ENCODE data around the gene KRT2.

The KRT2 gene

DNA sequence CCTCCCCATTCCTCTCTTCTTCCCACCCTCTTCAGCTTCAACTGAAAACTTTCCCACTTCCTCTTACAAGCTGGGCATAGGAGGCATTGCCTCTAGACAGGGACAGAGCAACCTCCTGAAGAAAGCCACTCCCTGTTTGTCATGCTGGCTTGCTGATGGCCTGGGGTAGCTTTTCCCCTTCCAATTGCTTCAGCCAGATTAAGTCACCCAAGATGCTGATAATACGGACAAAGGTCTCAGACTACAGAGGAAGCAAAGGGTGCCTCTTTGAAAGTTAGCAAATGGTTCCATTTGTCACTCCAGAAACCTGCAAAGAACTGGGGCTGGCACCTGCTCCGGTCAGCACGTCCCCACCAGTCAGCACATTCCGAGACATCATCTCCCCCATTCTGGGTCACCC lies 6.0 kb downstream of the KRT2 start:
- Histone ChIP-seq H3K4me1 (ENCODE audit: control insufficient read depth, insufficient read depth, low read length) (no peaks in the 10 kb centered on the region), H3K27me3 (ENCODE audit: control insufficient read depth, insufficient read depth, low read length, poor library complexity, severe bottlenecking) (no peaks in the 10 kb centered on the region), H3K27ac (ENCODE audit: insufficient read depth, low read depth, low read length, poor library complexity, severe bottlenecking) (no peak overlapping the region), H3K9me3 (ENCODE audit: control insufficient read depth, low read length) (no peaks in the 10 kb centered on the region), H3K4me3 (ENCODE audit: insufficient read depth, low read depth, low read length) (no peak overlapping the region), H3K36me3 (ENCODE audit: control insufficient read depth, insufficient read depth, low read length) (no peaks in the 10 kb centered on the region)
- 91% methylated on average over 4 of the region's 4 CpGs for whole genome bisulfite sequencing, 2 experiments

DNA sequence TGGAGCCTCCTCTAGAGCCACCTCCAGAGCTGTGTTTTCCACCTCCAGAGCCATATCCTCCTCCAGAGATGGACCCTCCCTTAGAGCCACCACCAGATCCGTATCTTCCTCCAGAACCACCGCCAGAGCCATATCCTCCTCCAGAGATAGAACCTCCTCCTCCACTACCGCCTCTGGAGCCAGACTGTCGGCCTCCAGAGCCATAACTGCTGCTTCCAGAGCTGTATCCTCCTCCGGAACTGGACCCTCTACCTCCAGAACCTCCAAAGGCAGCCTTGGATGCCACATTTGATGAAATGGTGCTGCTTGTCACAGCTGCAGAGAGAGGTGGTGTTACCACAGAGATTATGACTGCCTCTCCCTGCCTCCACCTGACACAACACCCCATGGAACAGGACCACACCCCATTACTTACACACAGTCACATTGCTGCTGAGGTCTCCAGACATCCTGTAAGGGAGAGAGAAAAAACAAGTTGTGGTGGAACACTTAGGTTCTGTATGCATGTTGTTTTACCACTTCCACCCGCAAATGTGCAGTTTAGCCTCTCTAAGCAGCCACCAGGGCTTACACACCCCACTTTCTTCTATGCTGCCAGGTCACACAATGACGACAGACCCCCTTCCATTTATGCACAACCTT lies 6.8 kb downstream of the KRT2 start:
- H3K4me3 ChIP-seq (ENCODE audit: insufficient read depth, low read depth, low read length), result no peak overlapping the region
- 85 to 89% methylated on average over 7 of the region's 7 CpGs for WGBS, 2 experiments
- no peak overlapping the region for H3K27ac ChIP-seq (ENCODE audit: insufficient read depth, low read depth, low read length, poor library complexity, severe bottlenecking)
- H3K27me3 ChIP-seq (ENCODE audit: control insufficient read depth, insufficient read depth, low read length, poor library complexity, severe bottlenecking), result no peaks in the 10 kb centered on the region
- no peaks in the 10 kb centered on the region for H3K9me3 ChIP-seq (ENCODE audit: control insufficient read depth, low read length)
- no peaks in the 10 kb centered on the region for H3K36me3 ChIP-seq (ENCODE audit: control insufficient read depth, insufficient read depth, low read length)
- H3K4me1 ChIP-seq (ENCODE audit: control insufficient read depth, insufficient read depth, low read length), result no peaks in the 10 kb centered on the region

GRCh38 chr12:52644078-52644415 lies 8.0 kb downstream of the KRT2 start:
- H3K4me1 ChIP-seq (ENCODE audit: control insufficient read depth, insufficient read depth, low read length), result no peaks in the 10 kb centered on the region
- H3K27me3 ChIP-seq (ENCODE audit: control insufficient read depth, insufficient read depth, low read length, poor library complexity, severe bottlenecking), result no peaks in the 10 kb centered on the region
- H3K36me3 ChIP-seq (ENCODE audit: control insufficient read depth, insufficient read depth, low read length), result no peaks in the 10 kb centered on the region
- no peaks in the 10 kb centered on the region for H3K9me3 ChIP-seq (ENCODE audit: control insufficient read depth, low read length)
- H3K4me3 ChIP-seq (ENCODE audit: insufficient read depth, low read depth, low read length), result no peak overlapping the region
- no peak overlapping the region for H3K27ac ChIP-seq (ENCODE audit: insufficient read depth, low read depth, low read length, poor library complexity, severe bottlenecking)
- WGBS, 2 experiments, result 92 to 94% methylated on average over 6 of the region's 6 CpGs

DNA sequence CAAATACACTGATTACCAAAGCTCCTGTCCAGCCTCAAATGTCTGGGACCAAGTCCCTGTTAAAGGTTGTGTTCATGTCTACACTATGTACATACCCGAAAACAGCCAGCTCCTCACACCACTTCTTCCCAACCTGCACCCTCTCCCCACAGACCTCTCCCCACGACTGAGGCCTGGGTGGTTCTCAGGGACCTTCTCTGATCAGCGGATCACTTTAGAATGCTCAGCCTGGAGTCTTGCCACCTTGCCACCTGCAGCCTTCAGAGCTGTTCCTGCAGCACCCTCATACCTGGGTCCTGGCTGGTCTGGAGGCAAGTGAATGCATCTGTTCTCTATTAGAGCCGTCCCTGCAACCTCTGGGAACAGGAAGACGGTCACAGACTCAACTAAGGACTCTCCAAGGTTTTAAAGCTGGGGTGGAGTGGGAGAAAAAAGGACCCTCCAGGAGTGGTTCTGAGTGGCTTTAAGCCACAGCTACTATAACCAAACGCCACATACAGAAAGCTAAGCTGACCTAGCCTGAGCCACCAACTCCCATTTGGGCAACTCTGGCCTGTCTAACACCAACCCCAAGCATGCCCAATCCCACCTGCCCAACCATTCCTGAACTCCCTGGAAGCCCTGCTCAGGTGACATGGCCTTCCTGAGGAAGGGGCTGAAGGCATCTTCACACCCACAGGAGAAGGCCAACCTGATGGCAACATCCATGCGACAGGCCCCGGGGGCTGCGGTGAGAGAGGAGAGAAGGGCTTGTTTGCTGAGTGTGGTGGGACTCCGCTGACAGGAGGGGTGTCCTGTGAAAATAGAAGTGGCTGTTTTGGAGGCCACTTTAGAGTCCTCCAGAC lies 8.6 kb downstream of the KRT2 start:
- no peaks in the 10 kb centered on the region for H3K27me3 ChIP-seq (ENCODE audit: control insufficient read depth, insufficient read depth, low read length, poor library complexity, severe bottlenecking)
- no peaks in the 10 kb centered on the region for H3K9me3 ChIP-seq (ENCODE audit: control insufficient read depth, low read length)
- H3K36me3 ChIP-seq (ENCODE audit: control insufficient read depth, insufficient read depth, low read length), result no peaks in the 10 kb centered on the region
- H3K4me3 ChIP-seq (ENCODE audit: insufficient read depth, low read depth, low read length), result no peak overlapping the region
- H3K27ac ChIP-seq (ENCODE audit: insufficient read depth, low read depth, low read length, poor library complexity, severe bottlenecking), result no peak overlapping the region
- 84 to 86% methylated on average over 10 of the region's 10 CpGs for WGBS, 2 experiments
- H3K4me1 ChIP-seq (ENCODE audit: control insufficient read depth, insufficient read depth, low read length), result no peaks in the 10 kb centered on the region

DNA sequence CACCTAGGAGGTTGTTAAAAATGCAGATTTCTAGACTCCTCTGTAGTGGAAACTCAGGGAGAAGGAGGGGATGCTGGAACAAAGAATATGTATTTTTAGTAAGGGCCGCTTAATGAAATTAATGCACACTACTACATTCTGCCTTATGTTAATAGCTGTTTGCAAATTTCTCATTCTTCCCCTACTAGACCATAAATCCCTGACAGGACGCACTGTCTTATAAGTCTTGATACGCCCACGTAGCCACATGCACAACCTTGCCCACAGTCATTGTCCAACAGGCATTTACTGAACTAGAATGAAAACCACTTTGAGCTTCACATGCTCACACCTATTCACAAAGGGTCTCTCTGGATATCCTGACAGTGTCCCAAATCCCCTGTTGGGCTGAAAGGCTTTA lies 10.5 kb downstream of the KRT2 start:
- WGBS, 2 experiments, result 81 to 86% methylated on average over 4 of the region's 4 CpGs
- H3K4me3 ChIP-seq (ENCODE audit: insufficient read depth, low read depth, low read length), result no peak overlapping the region

GRCh38 chr12:52637299-52637698 lies 14.7 kb downstream of the KRT2 start:
- no peak overlapping the region for H3K4me3 ChIP-seq (ENCODE audit: insufficient read depth, low read depth, low read length)
- no peaks in the 10 kb centered on the region for H3K4me1 ChIP-seq (ENCODE audit: control insufficient read depth, insufficient read depth, low read length)
- no peak overlapping the region for H3K27ac ChIP-seq (ENCODE audit: insufficient read depth, low read depth, low read length, poor library complexity, severe bottlenecking)
- no peaks in the 10 kb centered on the region for H3K36me3 ChIP-seq (ENCODE audit: control insufficient read depth, insufficient read depth, low read length)
- no peaks in the 10 kb centered on the region for H3K27me3 ChIP-seq (ENCODE audit: control insufficient read depth, insufficient read depth, low read length, poor library complexity, severe bottlenecking)
- 88 to 89% methylated on average over 4 of the region's 4 CpGs for WGBS, 2 experiments
- H3K9me3 ChIP-seq (ENCODE audit: control insufficient read depth, low read length), result no peaks in the 10 kb centered on the region

More for the DNA sequence above, 10.5 kb downstream of the KRT2 start:
- H3K27ac ChIP-seq (ENCODE audit: insufficient read depth, low read depth, low read length, poor library complexity, severe bottlenecking), result no peak overlapping the region
- no peaks in the 10 kb centered on the region for H3K27me3 ChIP-seq (ENCODE audit: control insufficient read depth, insufficient read depth, low read length, poor library complexity, severe bottlenecking)
- H3K4me1 ChIP-seq (ENCODE audit: control insufficient read depth, insufficient read depth, low read length), result no peaks in the 10 kb centered on the region
- H3K36me3 ChIP-seq (ENCODE audit: control insufficient read depth, insufficient read depth, low read length), result no peaks in the 10 kb centered on the region
- no peaks in the 10 kb centered on the region for H3K9me3 ChIP-seq (ENCODE audit: control insufficient read depth, low read length)

DNA sequence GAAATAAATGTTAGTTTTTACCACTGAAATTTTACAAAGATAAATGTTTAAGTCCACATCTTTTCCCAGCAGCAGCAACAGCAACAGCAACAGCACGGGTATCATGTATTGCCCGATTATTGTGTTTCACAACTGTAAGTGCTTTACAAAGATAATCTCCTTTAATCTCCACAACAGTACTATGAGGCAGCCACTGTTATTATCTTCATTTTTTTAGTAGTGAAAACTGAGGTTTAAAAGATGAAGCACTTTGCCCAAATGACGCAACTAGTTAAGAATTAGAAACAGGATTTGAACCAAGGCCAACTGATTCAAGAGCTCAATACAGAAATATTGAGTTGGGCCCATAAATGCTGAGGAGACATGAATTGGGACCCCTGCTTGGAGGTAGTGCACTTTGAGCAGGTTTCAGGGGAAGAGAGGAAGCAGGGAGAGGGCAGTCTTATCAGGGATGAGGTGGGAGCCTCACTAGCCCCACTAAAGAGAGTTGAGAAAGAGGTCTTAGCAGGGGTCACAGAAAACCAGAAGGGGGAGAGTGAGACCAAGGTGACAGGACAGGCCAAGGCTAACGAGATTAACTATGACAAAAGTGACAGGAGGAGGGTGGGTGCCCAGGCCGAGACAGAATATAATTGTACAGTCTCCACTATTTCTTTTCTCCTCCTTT lies 15.3 kb downstream of the KRT2 start:
- Histone ChIP-seq H3K9me3 (ENCODE audit: control insufficient read depth, low read length) (no peaks in the 10 kb centered on the region), H3K27me3 (ENCODE audit: control insufficient read depth, insufficient read depth, low read length, poor library complexity, severe bottlenecking) (no peaks in the 10 kb centered on the region), H3K27ac (ENCODE audit: insufficient read depth, low read depth, low read length, poor library complexity, severe bottlenecking) (no peak overlapping the region), H3K36me3 (ENCODE audit: control insufficient read depth, insufficient read depth, low read length) (no peaks in the 10 kb centered on the region), H3K4me1 (ENCODE audit: control insufficient read depth, insufficient read depth, low read length) (no peaks in the 10 kb centered on the region), H3K4me3 (ENCODE audit: insufficient read depth, low read depth, low read length) (no peak overlapping the region)
- WGBS, 2 experiments, result 91 to 96% methylated on average over 5 of the region's 5 CpGs

DNA sequence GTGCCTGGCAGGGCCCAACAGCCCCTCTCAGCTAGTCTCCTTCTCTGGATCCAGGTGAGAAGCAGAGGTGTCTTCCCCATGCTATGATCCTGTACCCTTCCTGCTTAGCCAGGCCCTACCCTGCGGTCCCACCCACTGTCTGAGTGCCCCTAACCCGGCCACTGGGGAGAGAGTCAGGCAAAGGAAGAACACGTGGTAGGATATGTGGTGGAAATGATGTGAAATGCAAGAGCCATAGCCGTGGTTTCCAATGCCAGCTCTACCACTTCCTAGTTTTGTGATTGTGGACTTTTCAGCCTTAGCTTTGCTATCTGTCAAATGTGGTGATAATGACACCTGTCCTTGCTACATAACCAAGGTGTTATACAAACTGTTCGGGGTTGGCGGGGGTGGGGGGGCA lies 15.8 kb downstream of the KRT2 start:
- Histone ChIP-seq H3K36me3 (ENCODE audit: control insufficient read depth, insufficient read depth, low read length) (no peaks in the 10 kb centered on the region), H3K4me3 (ENCODE audit: insufficient read depth, low read depth, low read length) (no peak overlapping the region), H3K9me3 (ENCODE audit: control insufficient read depth, low read length) (no peaks in the 10 kb centered on the region), H3K27ac (ENCODE audit: insufficient read depth, low read depth, low read length, poor library complexity, severe bottlenecking) (no peak overlapping the region), H3K4me1 (ENCODE audit: control insufficient read depth, insufficient read depth, low read length) (no peaks in the 10 kb centered on the region), H3K27me3 (ENCODE audit: control insufficient read depth, insufficient read depth, low read length, poor library complexity, severe bottlenecking) (no peaks in the 10 kb centered on the region)
- WGBS, 2 experiments, result 90 to 97% methylated on average over 4 of the region's 6 CpGs

DNA sequence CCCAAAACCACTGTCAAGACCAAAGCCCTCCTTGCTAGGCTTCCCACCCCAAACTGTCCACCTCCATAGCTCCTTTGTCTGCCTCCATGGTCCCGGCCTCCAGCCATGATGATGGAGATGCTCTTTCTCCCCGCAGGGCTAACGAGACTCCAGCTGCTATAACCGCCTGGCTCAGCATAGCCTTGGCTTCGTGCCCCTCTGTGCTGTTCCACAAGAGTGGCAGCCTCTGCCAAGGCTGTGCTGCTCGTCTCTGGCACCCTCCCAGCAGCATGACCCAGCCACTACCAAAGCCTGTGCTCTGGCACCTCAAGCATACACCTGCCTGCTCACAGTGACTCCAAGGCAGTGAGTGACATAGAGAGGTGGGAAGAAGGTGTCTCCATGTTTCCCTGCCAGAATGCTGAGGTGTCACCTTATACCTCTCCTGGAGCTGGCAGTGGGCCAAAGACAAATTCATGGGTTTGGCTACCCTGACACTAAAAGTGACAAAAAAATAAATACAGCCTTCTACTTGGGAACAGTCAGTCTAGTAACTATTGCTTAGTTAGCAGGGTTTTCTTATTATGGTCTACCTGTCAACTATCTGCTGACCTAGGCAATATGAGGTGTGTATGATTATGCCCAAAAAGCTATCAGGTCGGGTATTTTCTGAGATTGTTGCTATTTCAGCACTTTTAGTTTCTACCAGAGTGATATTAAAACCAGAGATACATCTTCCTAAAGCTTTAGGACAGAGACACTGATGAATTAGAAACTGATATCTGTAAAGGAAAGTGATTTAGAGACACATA lies 17.6 kb downstream of the KRT2 start:
- Histone ChIP-seq H3K27ac (ENCODE audit: insufficient read depth, low read depth, low read length, poor library complexity, severe bottlenecking) (no peak overlapping the region), H3K9me3 (ENCODE audit: control insufficient read depth, low read length) (no peaks in the 10 kb centered on the region), H3K4me1 (ENCODE audit: control insufficient read depth, insufficient read depth, low read length) (no peaks in the 10 kb centered on the region), H3K36me3 (ENCODE audit: control insufficient read depth, insufficient read depth, low read length) (no peaks in the 10 kb centered on the region), H3K4me3 (ENCODE audit: insufficient read depth, low read depth, low read length) (no peak overlapping the region), H3K27me3 (ENCODE audit: control insufficient read depth, insufficient read depth, low read length, poor library complexity, severe bottlenecking) (no peaks in the 10 kb centered on the region)
- 79 to 81% methylated on average over 7 of the region's 7 CpGs for WGBS, 2 experiments

DNA sequence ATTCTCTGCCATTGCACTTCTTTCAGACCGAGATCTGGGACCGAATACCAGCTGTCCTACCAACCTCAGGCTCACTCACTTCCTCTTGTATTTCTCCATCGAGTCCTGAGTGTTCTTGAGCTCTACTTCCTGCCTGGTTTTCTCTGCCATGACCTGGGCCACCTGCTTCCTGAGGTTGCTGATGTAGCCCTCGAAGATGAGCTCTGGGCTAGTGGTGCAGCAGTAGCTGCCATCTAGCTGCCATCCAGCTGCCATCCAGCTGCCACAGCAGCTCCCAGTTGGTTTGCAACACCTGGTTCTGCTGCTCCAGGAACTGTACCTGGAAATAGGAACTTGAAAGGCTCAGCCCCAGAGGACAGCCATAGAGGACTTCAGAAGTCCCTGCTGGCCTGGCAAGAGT lies 18.6 kb downstream of the KRT2 start:
- Histone ChIP-seq H3K4me3 (ENCODE audit: insufficient read depth, low read depth, low read length) (no peak overlapping the region), H3K9me3 (ENCODE audit: control insufficient read depth, low read length) (no peaks in the 10 kb centered on the region), H3K27me3 (ENCODE audit: control insufficient read depth, insufficient read depth, low read length, poor library complexity, severe bottlenecking) (no peaks in the 10 kb centered on the region), H3K4me1 (ENCODE audit: control insufficient read depth, insufficient read depth, low read length) (no peaks in the 10 kb centered on the region), H3K27ac (ENCODE audit: insufficient read depth, low read depth, low read length, poor library complexity, severe bottlenecking) (no peak overlapping the region), H3K36me3 (ENCODE audit: control insufficient read depth, insufficient read depth, low read length) (no peaks in the 10 kb centered on the region)
- WGBS, 2 experiments, result 86 to 89% methylated on average over 4 of the region's 4 CpGs
